HepG2 (cell line): Measurements from ENCODE around the gene WARS2. TPM values are rescaled to one million over a fixed set of nuclear protein-coding genes. Genes with fewer than 3 reads are reported as not detected.

Experiments used
- ATAC-seq: fragments of 200-7000 bp; cut with Tn5 transposase; 3 replicates; pipeline ENCODE4 v1.9.1; 2020; ENCODE audit warnings: mild to moderate bottlenecking, moderate library complexity
- BruUV-seq: library from RNA; stranded (reverse); fragments of 400-500 nt; replicated peaks from 2 replicates; lab custom pipeline; 2021; lab: Mats Ljungman, UMichigan
- CTCF ChIA-PET: fragments of 300-600 bp; formaldehyde crosslinking; extraction: SDS; loops from one replicate; lab custom pipeline; 2021; ENCODE audit warnings: low total read pairs, inconsistent platforms, low intra/inter-chr PET ratio; lab: Yijun Ruan, JAX
- POLR2A ChIA-PET: fragments of 350-600 bp; sonication (Branson Sonifier 250); formaldehyde crosslinking; loops from one replicate; lab custom pipeline; 2020; ENCODE audit warnings: antibody characterized with exemption, inconsistent platforms; lab: Yijun Ruan, JAX
- DNase-seq: peaks from one replicate; pipeline ENCODE4 v3.0.0-alpha.2; 2015; ENCODE audit warnings: low spot score
- FAIRE-seq: peaks from 3 replicates; lab custom pipeline; 2011; peaks lifted over from hg19 to GRCh38; lab: Jason Lieb, UNC
- H2AFZ ChIP-seq: one replicate; pipeline ENCODE4 v1.6.1; 2011; ENCODE audit warnings: low read length, inconsistent platforms
- H3K27ac ChIP-seq: fragments of 300-600 bp; 3 replicates; pipeline ENCODE4 v1.8.0; 2011; ENCODE audit warnings: mixed run types, mild to moderate bottlenecking, mixed read lengths, low read length, inconsistent platforms; ENCODE audit not compliant: insufficient read depth; ENCODE audit errors: extremely low read length
- H3K27me3 ChIP-seq, 2 experiments: fragments of 200-600 bp in 1 of 2; 2 replicates in 1 of 2; 3 replicates in 1 of 2; pipeline versions ENCODE4 v1.6.0 to v1.8.0; 2011; ENCODE audit warnings: low read length in 2 of 2, mild to moderate bottlenecking in 2 of 2, moderate library complexity in 2 of 2, inconsistent platforms in 1 of 2; ENCODE audit not compliant: insufficient read depth in 2 of 2, control insufficient read depth in 1 of 2
- H3K36me3 ChIP-seq, 2 experiments: fragments of 200-600 bp in 1 of 2; replicated peaks in 1 of 2; 2 replicates in 1 of 2; 3 replicates in 1 of 2; pipeline versions ENCODE4 v1.5.1 to v1.8.0; 2011; ENCODE audit warnings: low read length in 2 of 2, inconsistent platforms in 1 of 2; ENCODE audit not compliant: insufficient read depth in 2 of 2, control insufficient read depth in 1 of 2
- H3K4me1 ChIP-seq: 2 replicates; pipeline ENCODE4 v1.5.1; 2012; ENCODE audit warnings: low read length, inconsistent platforms; ENCODE audit not compliant: insufficient read depth
- H3K4me2 ChIP-seq: 2 replicates; pipeline ENCODE4 v1.6.0; 2011; ENCODE audit warnings: low read depth, low read length, inconsistent platforms
- H3K4me3 ChIP-seq, 3 experiments: fragments of 200-600 bp in 1 of 3; sonication (generic), shearing (Covaris generic) in 1 of 3; replicated peaks in 1 of 3; 2 replicates each; pipeline ENCODE4 v1.5.1; 2011 to 2016; ENCODE audit warnings: low read length in 3 of 3, inconsistent platforms in 2 of 3, low read depth in 2 of 3, mild to moderate bottlenecking in 2 of 3, control low read depth in 1 of 3, mixed read lengths in 1 of 3; ENCODE audit not compliant: insufficient read depth in 1 of 3
- H3K79me2 ChIP-seq: one replicate; pipeline ENCODE4 v1.6.1; 2011; ENCODE audit warnings: low read length, inconsistent platforms; ENCODE audit not compliant: insufficient read depth
- H3K9ac ChIP-seq: 2 replicates; pipeline ENCODE4 v1.6.0; 2011; ENCODE audit warnings: mild to moderate bottlenecking, low read depth, low read length, inconsistent platforms; ENCODE audit not compliant: insufficient read depth
- H3K9me3 ChIP-seq: 2 replicates; pipeline ENCODE4 v1.5.1; 2012; ENCODE audit warnings: mild to moderate bottlenecking, low read length
- H4K20me1 ChIP-seq: 2 replicates; pipeline ENCODE4 v1.6.0; 2011; ENCODE audit warnings: inconsistent platforms, mild to moderate bottlenecking, low read length, moderate library complexity; ENCODE audit not compliant: insufficient read depth
- BORCS8-MEF2B ChIP-seq: sonication (generic); formaldehyde crosslinking; IDR thresholded peaks from 2 replicates; pipeline ENCODE4 v1.8.0; 2022; ENCODE audit warnings: mild to moderate bottlenecking, missing genetic modification reagents
- FOXA3 ChIP-seq: IDR thresholded peaks from 2 replicates; pipeline ENCODE4 v1.6.1; 2016; ENCODE audit warnings: missing genetic modification reagents, missing compliant biosample characterization
- KMT2B ChIP-seq: IDR thresholded peaks from 2 replicates; pipeline ENCODE4 v1.6.1; 2016; ENCODE audit warnings: missing genetic modification reagents, missing compliant biosample characterization
- SAFB2 ChIP-seq: sonication (generic); formaldehyde crosslinking; IDR thresholded peaks from 2 replicates; pipeline ENCODE4 v1.5.1; 2020; ENCODE audit warnings: missing genetic modification reagents, low read depth, mild to moderate bottlenecking, borderline replicate concordance
- SIN3A ChIP-seq: IDR thresholded peaks from 2 replicates; pipeline ENCODE4 v1.6.1; 2011; ENCODE audit warnings: low read depth, mild to moderate bottlenecking, control low read depth, low read length, borderline replicate concordance
- ZNF777 ChIP-seq: sonication (generic); formaldehyde crosslinking; IDR thresholded peaks from 2 replicates; pipeline ENCODE4 v1.4.0; 2020; ENCODE audit warnings: missing genetic modification reagents
- WGBS: methylation state at CpG from one replicate; pipeline ENCODE4 v1.1.6; 2017; ENCODE audit warnings: low lambda C conversion rate; 5-methylcytosine and 5-hydroxymethylcytosine counted together
- in situ Hi-C: cut with HindIII; loops from 2 replicates; pipeline ENCODE4 v1.10.0; 2017; ENCODE audit warnings: low pct_unique_long_range_greater_than_20kb; ENCODE audit not compliant: extremely low pct_ligation_motif_present
- intact Hi-C: fragments of 100-400 bp; cut with micrococcal nuclease; formaldehyde crosslinking; loops from one replicate; pipeline ENCODE4 v1.10.0; 2022; ENCODE audit not compliant: unreplicated experiment
- polyA plus RNA-seq, 8 experiments: library from polyadenylated mRNA; depleted of rRNA in 3 of 8; stranded (reverse) in 7 of 8; unstranded in 1 of 8; fragments of >200 nt; fragmentation: Illumina TruSeq in 4 of 8; extraction: Trizol in 4 of 8; gene quantifications; 2 replicates each; pipeline versions ENCODE4 v1.2.1 to v1.2.3, GENCODE V29; 2011 to 2016; ENCODE audit warnings: low read depth in 4 of 8, missing spikeins in 1 of 8, mixed read lengths in 1 of 8; ENCODE audit not compliant: insufficient read depth in 1 of 8
- total RNA-seq, 5 experiments: library from RNA; depleted of rRNA; stranded (reverse); fragments of >200 nt; fragmentation: Illumina TruSeq; extraction: Trizol; gene quantifications; 2 replicates each; pipeline ENCODE4 v1.2.3, GENCODE V29; 2016; ENCODE audit warnings: low read depth in 1 of 5
- TF ChIP-seq, protein P1 (sequence below): sonication (generic); formaldehyde crosslinking; IDR thresholded peaks from 2 replicates; pipeline ENCODE4 v1.4.0; 2020; ENCODE audit warnings: mild to moderate bottlenecking, missing genetic modification reagents, borderline replicate concordance

WARS2 gene
- total and polyA plus RNA-seq, 2 of the 13 experiments (the other 11 are each of a cell fraction or from before 2014, with no cell fraction given): 12.4 to 18.8 TPM

DNA sequence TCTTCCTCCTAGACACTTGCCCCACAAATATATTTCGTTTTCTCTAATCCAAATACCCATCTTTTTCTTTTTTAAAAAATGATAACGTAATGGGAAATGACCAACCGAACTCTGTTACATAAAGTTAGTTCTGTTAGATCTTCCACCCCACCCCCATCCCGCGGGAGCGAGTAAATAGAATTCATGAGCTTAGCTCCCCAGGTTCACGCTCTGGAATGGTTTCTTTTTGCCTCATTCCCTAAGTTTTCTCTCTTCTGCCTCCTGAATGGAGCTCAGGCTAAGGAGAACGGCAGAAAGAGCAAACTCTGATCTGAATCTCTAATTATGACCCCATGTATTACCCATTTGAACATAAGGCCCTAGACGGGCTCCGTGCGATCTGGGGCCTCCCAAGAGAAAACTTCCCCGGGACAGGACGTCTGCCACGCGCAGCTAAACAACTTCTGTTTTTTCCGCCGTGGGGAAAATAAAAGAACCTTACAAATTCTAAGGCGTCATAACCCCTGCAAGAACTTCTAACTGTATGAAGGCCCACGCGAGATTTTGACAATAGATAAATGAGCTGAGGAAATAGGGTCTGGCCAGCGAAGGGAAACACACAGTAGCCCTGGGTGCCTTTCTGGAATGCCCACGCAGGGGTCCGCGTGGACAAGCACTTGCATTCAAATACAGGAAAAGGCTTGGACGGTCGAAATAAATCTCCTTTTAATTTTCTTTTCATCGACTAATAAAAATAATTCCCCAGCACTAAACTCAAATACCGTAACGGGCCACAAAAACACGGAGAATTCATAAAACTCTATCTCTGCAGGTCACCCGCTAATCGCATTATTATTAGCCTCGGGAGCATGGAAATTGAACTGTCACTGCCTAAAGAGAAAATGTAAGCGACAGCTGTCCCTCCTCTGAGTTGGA is 154.6 kb downstream of the WARS2 start:
- 89% methylated on average over 34 of the region's 34 CpGs for WGBS
- no peak for FAIRE-seq

More for the DNA sequence above, 154.6 kb downstream of the WARS2 start:
- no peak overlapping the region for H3K4me3 ChIP-seq
- BruUV-seq: no TSS peak
- ChIA-PET CTCF (no interaction called here), POLR2A (no interaction called here)
- no peak overlapping the region for H3K27ac ChIP-seq
- no peaks in the 10 kb centered on the region for H3K27me3 ChIP-seq
- H3K4me1 ChIP-seq: no peaks in the 10 kb centered on the region
- no peak overlapping the region for H3K4me2 ChIP-seq
- no peaks in the 10 kb centered on the region for H3K9me3 ChIP-seq
- no peak overlapping the region for H2AFZ ChIP-seq
- ATAC-seq (no peak), DNase-seq (no peak)
- no peaks in the 10 kb centered on the region for H3K79me2 ChIP-seq
- no peaks in the 10 kb centered on the region for H3K36me3 ChIP-seq
- no peaks in the 10 kb centered on the region for H4K20me1 ChIP-seq
- H3K9ac ChIP-seq: no peak overlapping the region
- TF ChIP-seq KMT2B (CRISPR knock-in tag) (no peak), SAFB2 (CRISPR knock-in tag) (no peak), ZNF777 (CRISPR knock-in tag) (no peak), BORCS8-MEF2B (CRISPR knock-in tag) (no peak), SIN3A (no peak), FOXA3 (CRISPR knock-in tag) (no peak)
- TF ChIP-seq, protein P1, sequence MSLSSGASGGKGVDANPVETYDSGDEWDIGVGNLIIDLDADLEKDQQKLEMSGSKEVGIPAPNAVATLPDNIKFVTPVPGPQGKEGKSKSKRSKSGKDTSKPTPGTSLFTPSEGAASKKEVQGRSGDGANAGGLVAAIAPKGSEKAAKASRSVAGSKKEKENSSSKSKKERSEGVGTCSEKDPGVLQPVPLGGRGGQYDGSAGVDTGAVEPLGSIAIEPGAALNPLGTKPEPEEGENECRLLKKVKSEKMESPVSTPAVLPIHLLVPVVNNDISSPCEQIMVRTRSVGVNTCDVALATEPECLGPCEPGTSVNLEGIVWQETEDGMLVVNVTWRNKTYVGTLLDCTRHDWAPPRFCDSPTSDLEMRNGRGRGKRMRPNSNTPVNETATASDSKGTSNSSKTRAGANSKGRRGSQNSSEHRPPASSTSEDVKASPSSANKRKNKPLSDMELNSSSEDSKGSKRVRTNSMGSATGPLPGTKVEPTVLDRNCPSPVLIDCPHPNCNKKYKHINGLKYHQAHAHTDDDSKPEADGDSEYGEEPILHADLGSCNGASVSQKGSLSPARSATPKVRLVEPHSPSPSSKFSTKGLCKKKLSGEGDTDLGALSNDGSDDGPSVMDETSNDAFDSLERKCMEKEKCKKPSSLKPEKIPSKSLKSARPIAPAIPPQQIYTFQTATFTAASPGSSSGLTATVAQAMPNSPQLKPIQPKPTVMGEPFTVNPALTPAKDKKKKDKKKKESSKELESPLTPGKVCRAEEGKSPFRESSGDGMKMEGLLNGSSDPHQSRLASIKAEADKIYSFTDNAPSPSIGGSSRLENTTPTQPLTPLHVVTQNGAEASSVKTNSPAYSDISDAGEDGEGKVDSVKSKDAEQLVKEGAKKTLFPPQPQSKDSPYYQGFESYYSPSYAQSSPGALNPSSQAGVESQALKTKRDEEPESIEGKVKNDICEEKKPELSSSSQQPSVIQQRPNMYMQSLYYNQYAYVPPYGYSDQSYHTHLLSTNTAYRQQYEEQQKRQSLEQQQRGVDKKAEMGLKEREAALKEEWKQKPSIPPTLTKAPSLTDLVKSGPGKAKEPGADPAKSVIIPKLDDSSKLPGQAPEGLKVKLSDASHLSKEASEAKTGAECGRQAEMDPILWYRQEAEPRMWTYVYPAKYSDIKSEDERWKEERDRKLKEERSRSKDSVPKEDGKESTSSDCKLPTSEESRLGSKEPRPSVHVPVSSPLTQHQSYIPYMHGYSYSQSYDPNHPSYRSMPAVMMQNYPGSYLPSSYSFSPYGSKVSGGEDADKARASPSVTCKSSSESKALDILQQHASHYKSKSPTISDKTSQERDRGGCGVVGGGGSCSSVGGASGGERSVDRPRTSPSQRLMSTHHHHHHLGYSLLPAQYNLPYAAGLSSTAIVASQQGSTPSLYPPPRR (CRISPR knock-in tag): no peak
- TF ChIP-seq, all 625 proteins: peak for 0
- in situ Hi-C loops: no loop called here
- intact Hi-C loops: no loop called here
